Iris pigment epithelial cell (primary cell): Measurements from ENCODE around the gene NEUROD6.
A peak's percentile ranks its signal among the peaks of the same experiment; 100 is the strongest.

Source experiments
- DNase-seq: peaks from one replicate; pipeline ENCODE4 v3.0.0-alpha.2; 2011; ENCODE audit warnings: low read depth

The NEUROD6 gene

GRCh38 chr7:31340603-31341002 is at the start of gene NEUROD6:
Gene NEUROD6 (minus strand): TSS chr7:31340726. CDS start chr7:31339268, 1,458 bp downstream.
- DNase-seq: no peak

GRCh38 chr7:31384466-31384865 is 43.9 kb upstream of the NEUROD6 start:
- no peak for DNase-seq

- peak; percentile 1 for DNase-seq
These were observed 42.2 kb upstream of the NEUROD6 start for GRCh38 chr7:31382722-31383121.

- peak; percentile 16 for DNase-seq
These were observed 33.1 kb upstream of the NEUROD6 start for GRCh38 chr7:31373337-31374289.

- DNase-seq: no peak
These were observed 31.9 kb upstream of the NEUROD6 start for GRCh38 chr7:31372231-31372959.

- no peak for DNase-seq
These were observed 31.1 kb upstream of the NEUROD6 start for GRCh38 chr7:31371621-31372020.

GRCh38 chr7:31370609-31371008 is 30.1 kb upstream of the NEUROD6 start:
- no peak for DNase-seq

- DNase-seq: no peak
These were observed 28.1 kb upstream of the NEUROD6 start for GRCh38 chr7:31368620-31369019.

GRCh38 chr7:31363496-31363895 is 23.0 kb upstream of the NEUROD6 start:
- DNase-seq: no peak

- DNase-seq: no peak
These were observed 22.5 kb upstream of the NEUROD6 start for GRCh38 chr7:31363051-31363450.

GRCh38 chr7:31362401-31362800 is 21.9 kb upstream of the NEUROD6 start:
- DNase-seq: no peak

GRCh38 chr7:31358467-31358866 is 17.9 kb upstream of the NEUROD6 start:
- no peak for DNase-seq

GRCh38 chr7:31345421-31345820 is 4.9 kb upstream of the NEUROD6 start:
- DNase-seq: no peak

- no peak for DNase-seq
These were observed 3.2 kb upstream of the NEUROD6 start for GRCh38 chr7:31343516-31344305.

- DNase-seq: no peak
These were observed 615 bp upstream of the NEUROD6 start for GRCh38 chr7:31341141-31341540.

- no peak for DNase-seq
These were observed 475 bp downstream of the NEUROD6 start for GRCh38 chr7:31340051-31340450.

- no peak for DNase-seq
These were observed 1.8 kb downstream of the NEUROD6 start for GRCh38 chr7:31338706-31339105.

- DNase-seq: no peak
These were observed 3.4 kb downstream of the NEUROD6 start for GRCh38 chr7:31337002-31337565.

GRCh38 chr7:31336202-31337001 is 4.1 kb downstream of the NEUROD6 start:
- no peak for DNase-seq

- DNase-seq: no peak
These were observed 4.7 kb downstream of the NEUROD6 start for GRCh38 chr7:31335884-31336201.

GRCh38 chr7:31335161-31335856 is 5.2 kb downstream of the NEUROD6 start:
- DNase-seq: no peak
